ENCODE measurements around the gene LINGO3. TPM values are rescaled to one million over a fixed set of nuclear protein-coding genes. Genes with fewer than 3 reads are reported as not detected.

LINGO3 gene
- polyA plus RNA-seq, 3 donors = 0.08 to 2.8 (median 2.2) TPM

DNA sequence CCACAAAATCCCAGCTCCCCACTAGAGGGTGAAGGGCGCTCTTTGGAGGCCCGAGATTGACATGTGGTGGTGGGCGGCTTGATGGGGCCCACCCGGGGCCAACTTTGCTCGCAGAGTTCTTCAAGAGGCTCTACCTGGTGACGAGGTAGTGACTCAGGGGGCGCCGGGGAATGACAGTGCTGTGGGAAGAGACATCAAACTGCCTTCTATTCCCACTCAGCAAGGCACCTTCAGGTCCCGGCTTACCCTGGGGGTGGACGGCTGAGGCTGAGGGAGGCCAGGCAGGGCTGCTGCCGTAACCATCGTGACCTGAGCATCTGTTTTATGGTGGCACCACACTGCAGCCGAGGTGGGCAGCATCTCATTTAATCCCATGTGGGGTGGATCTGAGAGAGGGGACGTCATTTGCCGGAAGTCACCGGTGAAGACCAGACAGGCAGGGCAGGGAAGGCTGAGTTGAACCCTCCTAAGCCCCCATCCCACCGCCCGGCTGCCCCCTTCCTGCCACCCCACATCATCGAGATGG is 1.6 kb downstream of the LINGO3 start:
- Histone ChIP-seq H3K36me3 (replicated peaks in 1 of 2; ENCODE audit: control insufficient read depth in 1 of 2, insufficient read depth in 2 of 2, low read length in 2 of 2) (no peaks in the 10 kb centered on the region), H3K4me1 (ENCODE audit: control insufficient read depth in 1 of 2, insufficient read depth in 2 of 2, low read length in 2 of 2) (peaks cover 18 to 42% of the 10 kb centered on the region in 2 donors), H4K20me1 (ENCODE audit: insufficient read depth, low read length) (peaks cover 3% of the 10 kb centered on the region), H3K27ac (ENCODE audit: low read depth in 1 of 2, low read length in 2 of 2) (no peak overlapping the region), H3K79me2 (ENCODE audit: insufficient read depth, low read length) (no peaks in the 10 kb centered on the region), H3K4me2 (replicated peaks; ENCODE audit: extremely low read depth, low read length, poor library complexity, severe bottlenecking) (no peak overlapping the region), H2AFZ (ENCODE audit: insufficient read depth, low read depth, low read length, poor library complexity, severe bottlenecking) (no peak overlapping the region), H3K27me3 (ENCODE audit: control insufficient read depth in 2 of 2, insufficient read depth in 2 of 2, low read length in 2 of 2) (peaks cover 42 to 88% of the 10 kb centered on the region in 2 donors), H3K9ac (ENCODE audit: insufficient read depth, low read length, poor library complexity, severe bottlenecking) (no peak overlapping the region), H3K4me3 (replicated peaks in 1 of 3; ENCODE audit: low read depth in 2 of 3, low read length in 3 of 3) (no peak overlapping the region), H3K9me3 (replicated peaks in 1 of 2; ENCODE audit: control insufficient read depth in 1 of 2, insufficient read depth in 1 of 2, low read length in 2 of 2) (peaks cover 0 to 7% of the 10 kb centered on the region in 2 donors)
- peaks cover 36% of the 10 kb centered on the region for H3K4me1 Mint-ChIP-seq
- H3K27ac Mint-ChIP-seq = no peak overlapping the region
- H3K4me3 Mint-ChIP-seq = peak overlapping the region in 1 of 2 donors; percentile 85
- TF ChIP-seq, protein P1, sequence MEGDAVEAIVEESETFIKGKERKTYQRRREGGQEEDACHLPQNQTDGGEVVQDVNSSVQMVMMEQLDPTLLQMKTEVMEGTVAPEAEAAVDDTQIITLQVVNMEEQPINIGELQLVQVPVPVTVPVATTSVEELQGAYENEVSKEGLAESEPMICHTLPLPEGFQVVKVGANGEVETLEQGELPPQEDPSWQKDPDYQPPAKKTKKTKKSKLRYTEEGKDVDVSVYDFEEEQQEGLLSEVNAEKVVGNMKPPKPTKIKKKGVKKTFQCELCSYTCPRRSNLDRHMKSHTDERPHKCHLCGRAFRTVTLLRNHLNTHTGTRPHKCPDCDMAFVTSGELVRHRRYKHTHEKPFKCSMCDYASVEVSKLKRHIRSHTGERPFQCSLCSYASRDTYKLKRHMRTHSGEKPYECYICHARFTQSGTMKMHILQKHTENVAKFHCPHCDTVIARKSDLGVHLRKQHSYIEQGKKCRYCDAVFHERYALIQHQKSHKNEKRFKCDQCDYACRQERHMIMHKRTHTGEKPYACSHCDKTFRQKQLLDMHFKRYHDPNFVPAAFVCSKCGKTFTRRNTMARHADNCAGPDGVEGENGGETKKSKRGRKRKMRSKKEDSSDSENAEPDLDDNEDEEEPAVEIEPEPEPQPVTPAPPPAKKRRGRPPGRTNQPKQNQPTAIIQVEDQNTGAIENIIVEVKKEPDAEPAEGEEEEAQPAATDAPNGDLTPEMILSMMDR (IDR thresholded peaks at IDR 0.05) = no peak
- WGBS (ENCODE audit: insufficient coverage) = 69% methylated on average over 6 of the region's 19 CpGs
- H3K9me3 Mint-ChIP-seq = peaks cover 0 to 38% (median 19%) of the 10 kb centered on the region in 7 donors
- no peak for DNase-seq
- peaks cover 11 to 19% of the 10 kb centered on the region in 2 donors for H3K36me3 Mint-ChIP-seq
- intact Hi-C loops (cut with micrococcal nuclease) = no loop called here
- peaks cover 86 to 97% (median 91%) of the 10 kb centered on the region in 3 donors for H3K27me3 Mint-ChIP-seq (ENCODE audit: low read depth in 3 of 3)

DNA sequence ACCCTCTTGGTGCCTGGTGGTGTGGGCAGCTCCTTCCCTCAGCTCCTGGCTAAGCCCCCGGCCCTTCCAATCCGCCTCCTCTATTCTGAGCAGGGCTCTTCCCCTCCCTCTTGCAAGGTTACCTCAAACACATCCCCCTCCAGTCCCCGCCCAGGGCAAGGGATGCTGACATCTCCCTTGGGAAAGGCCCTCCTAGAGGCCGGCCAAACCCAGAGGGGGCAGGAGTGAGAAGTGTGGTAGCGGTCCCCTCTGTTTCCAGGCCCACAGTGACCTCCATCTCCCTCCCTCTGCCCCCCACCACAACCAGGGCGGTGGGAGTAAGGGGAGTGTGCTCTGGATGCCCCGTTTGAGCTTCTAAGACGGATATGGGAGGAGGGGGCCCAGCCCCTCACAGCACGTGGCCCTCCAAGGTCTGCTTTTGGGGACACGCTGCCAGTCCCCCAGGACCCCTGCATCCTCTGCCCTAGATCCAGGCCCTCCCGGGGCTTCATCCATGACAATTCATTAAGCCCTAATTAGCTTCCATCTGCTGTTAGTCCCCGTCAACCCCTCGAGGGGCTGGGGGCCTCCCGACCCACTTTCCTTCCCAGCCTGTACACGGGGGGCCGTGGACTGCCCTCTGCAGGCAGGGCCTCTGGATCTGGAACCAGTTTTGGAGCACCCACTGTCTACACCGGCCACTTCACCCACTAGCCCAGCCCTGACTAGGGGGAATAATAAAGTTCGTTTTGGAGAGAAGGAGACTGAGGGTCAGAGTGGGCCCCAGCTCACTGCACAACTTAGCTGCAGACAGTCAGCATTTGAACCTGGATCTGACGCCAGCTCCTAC is 2.3 kb downstream of the LINGO3 start:
- Mint-ChIP-seq H3K4me1 (peaks cover 41% of the 10 kb centered on the region), H3K4me3 (peak overlapping the region in 1 of 2 donors; percentile 62), H3K36me3 (peaks cover 13 to 21% of the 10 kb centered on the region in 2 donors), H3K27me3 (ENCODE audit: low read depth in 3 of 3) (peaks cover 85 to 96% (median 93%) of the 10 kb centered on the region in 3 donors), H3K9me3 (peaks cover 0 to 39% (median 19%) of the 10 kb centered on the region in 7 donors), H3K27ac (peak overlapping the region in 1 of 7 donors; percentile 41)
- H2AFZ ChIP-seq (ENCODE audit: insufficient read depth, low read depth, low read length, poor library complexity, severe bottlenecking) = no peak overlapping the region
- no peak for DNase-seq
- H3K27ac ChIP-seq (ENCODE audit: low read depth in 1 of 2, low read length in 2 of 2) = no peak overlapping the region
- no peaks in the 10 kb centered on the region for H3K79me2 ChIP-seq (ENCODE audit: insufficient read depth, low read length)
- no peaks in the 10 kb centered on the region for H3K36me3 ChIP-seq (replicated peaks in 1 of 2; ENCODE audit: control insufficient read depth in 1 of 2, insufficient read depth in 2 of 2, low read length in 2 of 2)
- peaks cover 22 to 49% of the 10 kb centered on the region in 2 donors for H3K4me1 ChIP-seq (ENCODE audit: control insufficient read depth in 1 of 2, insufficient read depth in 2 of 2, low read length in 2 of 2)
- H3K4me2 ChIP-seq (replicated peaks; ENCODE audit: extremely low read depth, low read length, poor library complexity, severe bottlenecking) = no peak overlapping the region
- H3K27me3 ChIP-seq (ENCODE audit: control insufficient read depth in 2 of 2, insufficient read depth in 2 of 2, low read length in 2 of 2) = peaks cover 42 to 95% of the 10 kb centered on the region in 2 donors
- H3K4me3 ChIP-seq (replicated peaks in 1 of 3; ENCODE audit: low read depth in 2 of 3, low read length in 3 of 3) = no peak overlapping the region
- peaks cover 0 to 7% of the 10 kb centered on the region in 2 donors for H3K9me3 ChIP-seq (replicated peaks in 1 of 2; ENCODE audit: control insufficient read depth in 1 of 2, insufficient read depth in 1 of 2, low read length in 2 of 2)
- intact Hi-C loops (cut with micrococcal nuclease) = no loop called here
- no peak overlapping the region for H3K9ac ChIP-seq (ENCODE audit: insufficient read depth, low read length, poor library complexity, severe bottlenecking)
- H4K20me1 ChIP-seq (ENCODE audit: insufficient read depth, low read length) = peaks cover 10% of the 10 kb centered on the region
- WGBS (ENCODE audit: insufficient coverage) = 83% methylated on average over 3 of the region's 19 CpGs
- TF ChIP-seq, protein P1 (IDR thresholded peaks at IDR 0.05) = no peak

All from CD14-positive monocyte (primary cell).